HG03025 (cell line): ENCODE results near the gene GJC1.

Source experiments
- ATAC-seq: cut with Tn5 transposase; IDR thresholded peaks from one replicate; pipeline ENCODE4 v1.9.1; 2021; ENCODE audit warnings: mild to moderate bottlenecking, moderate library complexity; ENCODE audit not compliant: unreplicated experiment, low FRiP score

Gene GJC1

DNA sequence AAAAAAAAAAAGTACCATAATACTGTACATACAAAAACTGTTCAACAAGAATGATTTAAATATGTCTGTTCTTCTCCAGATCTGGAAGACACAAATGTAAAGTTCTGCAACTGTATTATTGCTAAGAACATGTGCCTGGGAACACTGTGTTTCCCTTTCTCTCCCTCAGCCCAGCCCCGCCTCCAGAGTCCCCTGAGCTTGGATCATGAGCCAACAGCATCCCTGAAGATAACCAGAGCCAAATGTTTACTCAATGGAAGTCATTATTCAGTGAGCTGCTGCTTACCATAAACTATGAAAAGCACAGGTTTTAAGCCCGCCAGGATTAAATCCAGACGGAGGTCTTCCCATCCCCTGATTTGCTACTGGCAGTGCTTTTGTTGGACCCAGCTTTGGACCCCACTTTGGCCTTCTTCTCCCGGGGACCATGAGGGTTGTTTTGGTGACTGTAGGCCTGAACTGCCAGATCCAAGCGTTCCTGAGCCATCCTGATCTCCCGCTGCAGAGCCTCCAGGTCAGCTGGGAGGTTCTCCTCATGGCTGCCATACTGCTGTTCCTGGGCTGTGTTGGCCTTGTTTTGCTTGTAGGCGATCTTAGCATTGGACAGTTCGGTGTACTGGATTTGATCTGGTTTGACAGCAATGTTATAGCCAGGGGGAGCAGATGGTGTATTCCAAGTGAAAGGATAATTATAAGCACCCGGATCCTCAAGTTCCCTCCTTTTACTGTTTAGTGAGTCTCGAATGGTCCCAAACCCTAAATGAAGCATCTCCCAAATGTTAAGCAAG is 25.6 kb downstream of the GJC1 start:
- no peak for ATAC-seq

DNA sequence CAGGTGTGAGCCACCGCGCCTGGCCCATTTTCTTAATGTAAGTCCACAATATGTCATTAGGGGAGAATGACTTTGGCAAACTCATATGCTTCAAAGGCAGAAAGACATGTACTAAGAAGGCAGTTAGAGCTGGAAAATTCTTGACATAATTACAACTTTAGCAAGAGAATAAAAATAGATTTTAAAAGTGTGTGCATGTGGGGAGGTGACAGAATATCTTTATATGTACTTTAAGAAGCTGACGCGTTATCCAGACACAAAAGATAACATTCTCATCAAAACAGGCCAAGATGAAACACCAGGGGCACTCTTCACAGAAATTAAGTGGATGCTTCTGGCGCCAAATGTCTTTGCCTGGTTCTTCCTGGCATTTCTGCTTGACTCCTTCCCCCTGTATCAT is 28.2 kb downstream of the GJC1 start:
- ATAC-seq: no peak

DNA sequence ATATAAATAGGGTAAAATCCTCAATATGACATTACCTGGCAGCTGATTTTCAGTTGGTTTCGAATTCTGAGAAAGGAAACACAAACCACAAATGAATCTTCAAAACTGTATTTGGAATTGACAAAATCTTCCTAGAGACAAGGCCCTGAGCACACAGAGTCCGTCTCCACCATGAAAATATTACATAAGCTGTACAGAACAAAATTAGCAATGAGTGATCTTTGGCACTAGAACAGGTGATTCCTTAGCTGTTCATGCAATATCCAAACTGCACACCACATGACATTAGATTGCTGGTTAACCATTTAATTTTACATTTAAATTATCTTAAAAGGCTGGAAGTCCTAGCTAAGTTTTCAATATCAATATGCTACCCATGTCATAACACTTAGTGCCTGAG is 31.7 kb downstream of the GJC1 start:
- ATAC-seq: no peak

DNA sequence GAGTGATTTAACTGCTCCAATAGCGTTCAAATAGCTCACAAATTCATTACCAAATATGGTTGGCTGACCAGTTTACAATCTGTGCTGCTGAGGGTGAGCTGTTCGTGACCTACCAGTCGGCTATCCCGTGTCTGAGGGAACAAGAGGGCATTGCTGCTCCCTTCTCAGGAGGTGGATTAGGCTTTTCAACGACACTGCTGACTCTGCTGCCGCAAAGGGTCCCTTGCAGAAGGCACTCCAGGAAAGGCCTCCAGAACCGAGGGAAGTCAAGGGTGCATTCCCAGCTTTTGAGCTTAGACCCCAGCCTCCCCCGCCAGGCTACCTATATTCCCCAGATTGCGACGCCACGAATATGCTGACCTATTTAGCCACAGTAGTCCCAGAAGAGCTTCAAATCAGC is 32.3 kb downstream of the GJC1 start:
- no peak for ATAC-seq

DNA sequence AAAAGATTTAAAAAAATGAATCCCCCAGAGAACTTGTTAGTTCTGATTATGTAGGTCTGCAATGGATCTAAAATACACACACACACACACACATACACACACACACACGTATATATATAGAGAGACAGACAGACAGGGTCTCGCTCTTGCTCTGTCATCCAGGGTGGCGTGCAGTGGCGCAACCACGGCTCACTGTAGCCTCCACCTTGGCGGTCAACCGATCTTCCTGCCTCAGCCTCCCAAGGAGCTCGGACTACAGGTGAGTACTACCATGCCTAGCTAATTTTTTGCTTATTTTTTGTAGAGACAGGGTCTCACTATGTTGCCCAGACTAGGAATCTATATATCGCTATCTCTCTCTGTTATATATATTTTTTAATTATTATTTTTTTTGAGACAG is 33.4 kb downstream of the GJC1 start:
- ATAC-seq: no peak

DNA sequence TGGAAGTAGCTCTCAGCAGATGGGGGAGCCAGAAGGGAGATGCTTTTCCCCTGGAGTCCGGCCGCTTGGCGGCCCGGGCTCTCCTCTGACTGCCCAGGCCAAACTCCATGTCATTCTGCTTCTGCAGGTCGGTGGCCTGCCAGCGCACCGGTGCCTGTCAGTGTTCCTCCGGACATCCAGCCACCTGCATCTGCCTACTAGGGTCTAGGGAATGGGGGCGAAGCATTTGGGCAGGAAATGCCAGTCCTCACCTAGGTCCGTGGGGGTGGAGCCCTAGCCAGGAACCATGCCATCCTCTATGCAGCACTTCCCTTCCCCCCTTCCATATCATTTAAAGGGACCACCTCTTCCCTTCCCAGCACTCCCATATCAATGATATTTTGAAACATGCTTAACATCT is 34.2 kb downstream of the GJC1 start:
- ATAC-seq: no peak

DNA sequence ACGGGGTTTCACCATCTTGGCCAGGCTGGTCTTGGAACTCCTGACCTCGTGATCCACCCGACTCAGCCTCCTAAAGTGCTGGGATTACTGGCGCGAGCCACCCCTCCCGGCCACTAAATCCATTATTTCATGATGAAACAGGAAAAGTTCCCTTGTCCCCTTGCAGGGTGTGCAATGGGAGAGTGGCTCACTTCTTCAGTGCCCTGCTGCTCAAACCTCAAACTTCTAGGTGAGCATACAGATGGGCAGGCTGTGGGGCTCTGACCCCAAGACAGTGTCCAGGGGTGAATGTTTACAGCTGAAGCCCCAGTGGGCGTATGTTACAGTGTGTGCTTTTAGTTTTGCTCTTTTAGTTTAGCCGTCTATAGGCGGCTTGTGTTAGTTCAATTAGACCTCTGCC is 34.7 kb downstream of the GJC1 start:
- no peak for ATAC-seq

DNA sequence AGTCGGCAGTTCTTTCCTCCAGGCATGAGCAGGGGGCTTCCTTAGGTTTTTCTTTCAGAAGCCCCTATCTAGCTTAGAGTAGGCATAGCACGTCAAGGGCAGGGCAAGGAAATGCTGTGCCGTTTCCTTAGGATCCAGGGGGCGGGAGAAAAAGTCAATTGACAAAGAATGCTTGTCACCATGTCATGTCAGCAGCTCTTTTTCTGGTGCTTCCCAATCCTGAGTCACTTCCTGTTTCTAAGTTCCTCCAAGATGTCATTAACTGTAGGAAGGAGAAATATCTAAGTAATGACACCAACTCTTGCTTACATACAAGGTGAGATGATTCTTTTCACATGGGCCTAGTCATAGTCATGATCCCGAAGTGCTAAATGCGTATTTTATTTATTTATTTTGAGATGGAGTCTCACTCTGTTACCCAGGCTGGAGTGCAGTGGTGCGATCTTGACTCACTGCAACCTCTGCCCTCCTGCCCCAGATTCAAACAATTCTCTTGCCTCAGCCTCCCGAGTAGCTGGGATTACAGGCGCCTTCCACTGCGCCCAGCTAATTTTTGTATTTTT is 35.2 kb downstream of the GJC1 start:
- ATAC-seq: no peak

DNA sequence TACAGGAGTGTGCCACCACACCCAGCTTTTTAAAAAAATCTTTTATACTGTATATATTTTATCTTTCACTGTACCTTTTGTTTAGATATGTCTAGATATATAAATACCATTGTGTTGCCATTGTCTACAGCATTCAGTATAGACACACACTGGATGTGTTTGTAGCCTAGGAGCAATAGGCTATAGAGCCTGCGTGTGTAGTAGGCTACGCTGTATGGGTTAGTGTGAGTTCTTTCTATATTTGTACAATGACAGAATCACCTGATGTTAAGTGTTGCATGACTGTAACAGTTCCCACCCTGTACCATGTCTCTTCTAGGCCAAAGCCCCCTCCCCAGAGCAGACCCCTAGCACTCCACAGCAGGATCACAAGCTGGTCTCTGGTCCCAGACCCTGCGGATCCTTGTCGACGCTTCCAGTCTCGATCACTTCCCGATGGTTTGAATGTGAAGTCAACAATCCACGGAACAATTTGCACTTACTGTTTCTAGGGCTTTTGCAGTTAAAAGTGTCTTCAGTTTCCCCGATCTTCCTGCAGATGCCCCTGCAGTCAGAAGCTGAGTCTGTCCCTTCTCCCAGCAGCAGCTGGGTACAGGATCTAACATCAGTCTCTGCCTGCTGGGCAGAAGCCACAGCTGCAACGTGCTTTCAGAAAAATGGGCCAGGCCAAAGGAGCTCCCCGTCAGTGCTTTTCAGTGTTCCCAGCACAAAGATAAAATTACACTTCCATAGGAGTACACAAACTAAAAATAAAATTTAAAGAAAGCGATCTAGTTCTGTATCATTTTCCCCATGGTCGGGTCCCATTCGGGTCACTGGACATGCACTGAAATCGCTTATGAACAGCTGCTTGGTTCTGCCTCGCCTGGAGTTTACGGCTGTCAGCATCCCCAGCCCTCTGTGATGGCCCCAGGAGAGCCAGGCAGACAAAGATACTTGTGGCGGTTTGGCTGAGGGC is 35.9 kb downstream of the GJC1 start:
- ATAC-seq: no peak

DNA sequence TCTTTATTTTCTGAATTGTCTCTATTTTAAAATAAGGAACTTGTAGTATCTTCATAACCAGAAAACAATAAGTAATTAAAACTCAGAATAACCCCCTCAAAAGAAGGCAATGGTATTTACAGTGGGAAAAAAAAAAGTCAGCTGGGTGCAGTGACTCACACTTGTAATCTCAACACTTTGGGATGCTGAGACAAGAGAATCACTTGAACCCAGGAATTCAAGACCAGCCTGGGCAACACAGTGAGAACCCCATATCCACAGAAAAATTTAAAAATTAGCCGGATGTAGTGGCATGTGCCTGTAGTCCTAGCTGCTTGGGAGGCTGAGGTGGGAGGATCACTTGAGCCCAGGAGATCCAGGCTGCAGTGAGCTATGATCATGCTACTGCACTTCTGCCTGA is 37.8 kb downstream of the GJC1 start:
- ATAC-seq: no peak

DNA sequence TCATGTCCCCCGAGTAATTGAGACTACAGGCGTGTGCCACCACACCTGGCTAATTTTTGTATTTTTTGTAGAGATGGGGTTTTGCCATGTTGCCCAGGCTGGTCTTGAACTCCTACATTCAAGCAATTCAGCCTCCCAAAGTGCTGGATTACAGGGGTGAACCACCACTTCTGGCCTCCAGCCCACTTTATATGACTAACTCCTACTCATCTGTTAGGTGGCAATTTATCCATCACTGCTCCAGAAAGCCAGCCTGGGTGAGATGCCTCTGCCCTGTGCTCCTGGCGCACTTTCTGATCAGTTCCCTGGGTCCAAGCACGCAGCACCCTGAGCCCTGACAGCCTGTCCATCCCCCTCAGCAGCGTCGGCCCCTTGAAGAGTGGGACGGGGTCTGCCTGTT is 41.9 kb downstream of the GJC1 start:
- no peak for ATAC-seq

DNA sequence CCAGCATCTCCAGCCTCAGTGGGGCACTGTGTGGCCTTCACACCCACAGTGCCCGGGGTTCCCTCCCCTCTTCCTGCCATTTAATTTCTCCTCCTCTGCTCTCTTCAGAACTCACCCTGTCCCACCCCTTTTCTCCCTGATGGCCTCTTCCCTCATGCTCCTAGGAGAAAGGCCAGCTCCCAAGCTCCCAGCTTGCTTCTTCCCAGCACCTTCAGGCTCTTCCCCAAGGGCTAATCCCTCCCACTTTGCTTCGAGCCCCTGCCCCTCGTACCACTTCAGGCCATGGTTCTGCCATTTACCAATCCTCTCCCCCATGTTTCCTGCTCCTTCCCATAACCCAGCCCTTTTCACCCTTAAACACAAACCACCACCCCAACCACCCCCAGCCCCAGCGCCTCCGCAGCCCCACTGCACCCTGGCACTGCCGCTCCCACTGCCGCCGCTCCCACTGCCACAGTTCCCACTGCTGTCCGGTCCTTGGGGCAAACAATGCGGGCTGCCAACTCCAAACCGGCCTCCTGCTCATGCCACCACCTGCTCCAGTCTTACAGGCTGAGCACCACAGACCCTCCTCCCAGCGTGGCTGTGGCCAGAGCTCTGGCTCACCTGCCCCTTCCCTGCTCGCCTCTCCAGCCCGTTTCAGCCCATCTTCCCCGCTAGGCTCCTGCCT is 42.7 kb downstream of the GJC1 start:
- ATAC-seq: no peak

DNA sequence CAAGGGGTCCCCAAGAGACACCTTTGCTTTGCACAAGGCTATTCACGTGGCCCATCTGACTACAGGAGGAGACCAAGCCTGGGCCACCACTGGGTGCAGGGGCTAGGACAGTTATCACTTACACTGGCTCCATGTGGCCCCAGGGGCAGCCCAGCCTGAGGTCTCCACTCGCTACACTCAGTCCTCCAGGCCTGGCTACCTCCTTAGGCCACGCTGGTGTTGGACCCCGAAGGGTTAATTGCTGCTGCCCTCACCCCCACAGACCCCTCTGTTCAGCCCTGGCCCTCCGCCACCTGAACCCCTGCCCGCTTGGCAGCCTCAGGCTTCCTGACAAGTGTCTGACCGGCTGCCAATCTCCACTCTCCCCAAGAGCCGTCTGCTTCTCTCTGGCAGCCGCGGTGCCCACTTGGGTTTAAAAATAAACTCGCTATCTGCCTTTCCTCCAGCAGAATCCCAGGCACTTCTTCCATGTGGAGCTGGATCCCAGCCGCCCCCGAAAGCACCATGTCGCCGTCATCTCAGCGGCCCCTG is 43.5 kb downstream of the GJC1 start:
- no peak for ATAC-seq

DNA sequence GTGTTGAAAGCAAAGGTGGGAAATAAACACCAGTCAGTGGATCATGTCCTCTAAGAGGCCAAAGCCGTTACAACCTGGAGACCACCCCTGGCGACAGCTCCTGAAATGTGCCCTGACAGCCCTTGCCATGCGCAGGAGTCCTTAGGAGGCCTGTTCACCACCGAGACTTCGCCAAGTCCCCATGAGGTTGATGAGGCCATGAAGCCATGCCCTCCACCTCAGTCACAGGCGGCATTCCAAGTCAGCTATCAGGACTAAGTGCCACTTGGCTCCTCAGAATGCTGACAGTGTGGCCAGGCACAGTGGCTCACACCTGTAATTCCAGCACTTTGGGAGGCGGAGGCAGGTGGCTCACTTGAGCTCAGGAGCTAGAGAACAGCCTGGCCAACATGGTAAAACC is 44.2 kb downstream of the GJC1 start:
- ATAC-seq: no peak

DNA sequence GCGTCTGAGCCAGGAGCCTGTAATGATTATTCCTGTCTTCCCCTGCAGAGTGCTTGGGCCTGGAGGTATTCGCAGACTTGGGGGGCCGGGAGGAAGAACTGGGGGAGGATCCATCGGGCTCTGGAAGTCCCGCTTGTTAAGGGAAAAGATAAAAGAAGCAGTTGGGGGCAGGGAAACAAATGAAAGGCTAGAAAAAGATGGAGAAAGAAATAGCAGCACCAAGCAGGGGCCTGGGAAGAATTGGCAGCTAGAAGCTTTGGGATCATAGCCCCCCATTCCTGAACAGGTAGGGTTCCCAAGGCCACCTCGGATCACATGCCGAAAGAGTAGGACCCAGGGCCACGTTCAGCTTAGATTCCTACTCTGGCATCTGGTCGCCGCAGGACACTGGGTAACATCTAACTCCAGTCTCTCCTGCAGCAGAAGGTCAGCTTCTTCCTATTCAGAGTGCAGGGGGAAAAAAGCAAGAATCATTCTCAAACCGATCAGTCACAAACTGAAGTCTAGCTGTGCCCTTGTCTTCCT is 47.7 kb downstream of the GJC1 start:
- no peak for ATAC-seq

DNA sequence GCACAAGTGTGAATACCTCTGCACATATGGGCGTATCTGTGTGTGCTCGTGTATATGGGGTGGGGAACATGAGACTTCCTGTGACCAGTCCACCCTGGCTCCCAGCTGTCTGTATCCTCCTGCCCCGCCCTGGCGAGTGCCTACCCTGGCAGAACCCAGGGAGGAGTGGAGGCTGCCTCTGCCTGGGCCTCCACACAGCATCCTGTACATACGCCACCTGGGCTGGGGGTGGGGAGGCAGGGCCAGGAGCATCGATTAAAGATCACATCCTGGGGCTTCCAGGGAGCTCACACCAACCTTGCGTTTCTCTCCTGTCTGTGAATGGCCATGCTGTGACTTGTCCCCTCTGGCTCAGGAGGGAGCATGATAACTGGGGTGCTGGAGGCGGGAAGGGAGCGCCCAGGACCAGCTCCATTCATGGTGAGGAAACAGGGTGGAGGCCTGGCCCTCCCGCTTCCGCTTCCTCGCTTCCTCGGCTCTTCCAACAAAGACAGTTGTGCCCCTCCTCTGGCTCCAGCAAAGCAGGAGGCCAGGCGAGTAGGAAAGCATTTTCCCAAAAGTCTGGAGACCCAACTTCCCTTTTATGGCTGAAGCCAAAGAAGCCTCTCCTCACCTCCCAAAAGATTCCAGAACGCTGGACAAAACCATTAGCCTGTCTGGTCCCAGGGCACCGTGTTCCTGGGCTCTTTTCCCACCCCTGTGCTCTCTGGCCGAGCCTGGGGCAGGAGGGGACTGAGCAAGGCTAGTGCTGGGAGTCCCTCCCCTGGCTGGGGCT is 48.3 kb downstream of the GJC1 start:
- ATAC-seq: no peak

DNA sequence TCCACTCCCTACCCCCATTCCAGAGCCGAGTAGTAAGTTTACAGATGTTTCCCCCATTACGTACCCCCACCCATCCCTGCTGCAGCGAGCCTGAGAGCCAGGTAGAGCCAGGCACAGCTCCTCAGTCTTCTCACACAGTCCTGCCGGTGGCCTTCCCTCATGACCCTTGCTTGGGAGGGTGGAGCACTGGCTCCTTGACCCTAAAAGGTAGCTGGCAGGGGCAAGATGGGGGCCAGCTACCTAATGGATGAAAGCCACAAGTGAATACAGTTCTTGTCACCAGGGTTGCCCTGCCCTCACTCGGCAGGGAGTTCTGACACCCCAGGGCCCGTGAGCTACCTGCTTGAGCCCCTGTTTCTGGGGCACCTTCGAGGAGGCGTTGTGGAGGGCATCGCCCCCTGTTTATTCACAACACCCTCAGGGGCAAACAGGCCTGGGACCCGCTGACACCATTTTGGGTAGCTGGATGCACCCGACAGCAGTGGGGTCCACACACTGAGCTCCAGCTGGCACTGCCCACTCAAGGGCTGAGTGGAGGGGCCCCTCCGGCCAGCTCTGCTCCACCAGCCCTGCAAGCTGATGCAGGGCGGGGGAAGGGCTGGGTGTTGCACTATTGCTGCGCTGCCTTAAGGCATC is 49.1 kb downstream of the GJC1 start:
- no peak for ATAC-seq

DNA sequence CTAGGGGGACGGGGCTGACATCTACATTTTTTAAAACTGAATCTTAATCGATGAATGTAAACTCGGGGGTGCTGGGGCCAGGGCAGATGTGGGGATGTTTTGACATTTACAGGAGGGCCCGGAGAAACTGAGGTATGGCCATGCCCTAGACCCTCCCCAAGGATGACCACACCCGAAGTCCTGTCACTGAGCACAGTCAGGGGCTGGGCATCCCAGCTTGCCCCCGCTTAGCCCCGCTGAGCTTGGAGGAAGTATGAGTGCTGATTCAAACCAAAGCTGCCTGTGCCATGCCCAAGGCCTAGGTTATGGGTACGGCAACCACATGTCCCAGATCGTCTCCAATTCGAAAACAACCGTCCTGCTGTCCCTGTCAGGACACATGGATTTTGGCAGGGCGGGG is 49.9 kb downstream of the GJC1 start:
- no peak for ATAC-seq
